Skin epidermis (tissue), 12 donors: ENCODE results near the gene DUSP16.
A peak's percentile ranks its signal among the peaks of the same experiment; 100 is the strongest.
"Not testable (repeated sequence)": the region's sequence is repeated elsewhere in the genome, so short reads cannot be mapped to it uniquely, and the experiment has no call there.

Experiments used
- H3K27ac ChIP-seq, 21 experiments: fragments of 200-600 bp; sonication (generic) in 11 of 21; one replicate each; pipeline ENCODE4 v1.5.0; 2020; ENCODE audit warnings: mild to moderate bottlenecking in 3 of 21, inconsistent platforms in 2 of 21, moderate library complexity in 2 of 21
- H3K4me3 ChIP-seq, 7 experiments: fragments of 200-600 bp; sonication (generic) in 2 of 7; one replicate each; pipeline ENCODE4 v1.5.0; 2020; ENCODE audit warnings: inconsistent platforms in 2 of 7, mild to moderate bottlenecking in 2 of 7, moderate library complexity in 1 of 7

Gene DUSP16, protein sequence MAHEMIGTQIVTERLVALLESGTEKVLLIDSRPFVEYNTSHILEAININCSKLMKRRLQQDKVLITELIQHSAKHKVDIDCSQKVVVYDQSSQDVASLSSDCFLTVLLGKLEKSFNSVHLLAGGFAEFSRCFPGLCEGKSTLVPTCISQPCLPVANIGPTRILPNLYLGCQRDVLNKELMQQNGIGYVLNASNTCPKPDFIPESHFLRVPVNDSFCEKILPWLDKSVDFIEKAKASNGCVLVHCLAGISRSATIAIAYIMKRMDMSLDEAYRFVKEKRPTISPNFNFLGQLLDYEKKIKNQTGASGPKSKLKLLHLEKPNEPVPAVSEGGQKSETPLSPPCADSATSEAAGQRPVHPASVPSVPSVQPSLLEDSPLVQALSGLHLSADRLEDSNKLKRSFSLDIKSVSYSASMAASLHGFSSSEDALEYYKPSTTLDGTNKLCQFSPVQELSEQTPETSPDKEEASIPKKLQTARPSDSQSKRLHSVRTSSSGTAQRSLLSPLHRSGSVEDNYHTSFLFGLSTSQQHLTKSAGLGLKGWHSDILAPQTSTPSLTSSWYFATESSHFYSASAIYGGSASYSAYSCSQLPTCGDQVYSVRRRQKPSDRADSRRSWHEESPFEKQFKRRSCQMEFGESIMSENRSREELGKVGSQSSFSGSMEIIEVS

DNA sequence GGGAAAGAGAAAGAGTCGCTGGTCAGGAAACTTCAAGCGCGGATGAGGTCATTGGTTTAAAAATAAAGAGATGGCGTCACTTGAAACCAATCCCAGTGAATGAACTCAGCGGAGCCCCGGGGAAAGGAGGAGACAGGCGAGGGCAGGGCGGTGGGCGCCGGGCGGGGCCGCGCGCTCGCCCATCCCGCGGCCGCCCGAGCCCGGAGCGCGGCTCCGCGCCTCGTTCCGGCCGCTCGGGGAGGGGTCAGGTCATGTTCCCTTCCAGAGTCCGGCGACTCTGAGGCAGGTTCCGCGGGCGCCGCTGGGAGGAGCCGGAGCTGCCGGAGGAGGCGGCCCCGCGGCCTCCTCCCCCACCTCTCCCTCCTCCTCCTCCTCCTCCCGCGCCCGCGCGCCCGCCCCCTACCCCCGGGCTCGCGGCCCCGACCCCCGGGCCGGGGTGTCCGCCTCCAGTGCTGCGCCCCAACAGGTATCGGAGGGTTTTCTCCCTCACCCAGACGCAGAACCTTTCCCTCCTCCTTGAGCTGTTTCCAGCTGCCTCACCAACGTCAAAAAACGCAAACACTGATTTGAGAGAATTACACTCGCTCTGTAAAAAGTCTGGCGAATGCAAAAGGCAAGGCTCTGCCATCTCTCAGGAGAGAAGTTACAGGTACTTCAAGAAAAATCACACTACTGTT lies at the start of gene DUSP16:
Gene DUSP16 (minus strand): TSS at position 279 of the 677 bp plus-strand sequence. CDS start 41,765 bp downstream, outside the sequence.
- Histone ChIP-seq H3K4me3 (peak within 1 kb of the TSS; percentile 50 to 90 (median 73)), H3K27ac (peak within 1 kb of the TSS; percentile 89 to 100 (median 100))

DNA sequence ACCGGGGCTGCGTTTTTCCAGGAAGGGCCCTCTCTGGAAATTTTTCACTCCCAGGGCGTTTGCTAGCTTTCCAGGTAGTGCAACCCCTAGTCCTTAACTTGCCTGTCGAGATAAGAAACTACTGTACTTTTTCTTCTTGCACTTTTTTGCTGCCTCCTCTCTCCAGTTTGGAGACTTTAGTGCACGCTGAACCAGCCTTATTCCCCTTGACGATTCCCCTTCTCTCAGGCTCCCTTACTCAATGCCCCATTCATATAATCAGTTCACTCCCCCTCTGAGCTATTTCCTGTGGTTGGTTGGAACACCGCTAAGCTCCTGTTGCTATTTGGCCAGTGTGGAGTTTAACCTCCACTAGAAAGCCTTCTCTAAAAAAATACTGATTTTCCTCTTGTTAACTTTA lies 49.7 kb upstream of the DUSP16 start:
- H3K4me3 ChIP-seq = peak overlapping the region; percentile 52 to 89 (median 75)
- peak overlapping the region; percentile 82 to 98 (median 95) for H3K27ac ChIP-seq

DNA sequence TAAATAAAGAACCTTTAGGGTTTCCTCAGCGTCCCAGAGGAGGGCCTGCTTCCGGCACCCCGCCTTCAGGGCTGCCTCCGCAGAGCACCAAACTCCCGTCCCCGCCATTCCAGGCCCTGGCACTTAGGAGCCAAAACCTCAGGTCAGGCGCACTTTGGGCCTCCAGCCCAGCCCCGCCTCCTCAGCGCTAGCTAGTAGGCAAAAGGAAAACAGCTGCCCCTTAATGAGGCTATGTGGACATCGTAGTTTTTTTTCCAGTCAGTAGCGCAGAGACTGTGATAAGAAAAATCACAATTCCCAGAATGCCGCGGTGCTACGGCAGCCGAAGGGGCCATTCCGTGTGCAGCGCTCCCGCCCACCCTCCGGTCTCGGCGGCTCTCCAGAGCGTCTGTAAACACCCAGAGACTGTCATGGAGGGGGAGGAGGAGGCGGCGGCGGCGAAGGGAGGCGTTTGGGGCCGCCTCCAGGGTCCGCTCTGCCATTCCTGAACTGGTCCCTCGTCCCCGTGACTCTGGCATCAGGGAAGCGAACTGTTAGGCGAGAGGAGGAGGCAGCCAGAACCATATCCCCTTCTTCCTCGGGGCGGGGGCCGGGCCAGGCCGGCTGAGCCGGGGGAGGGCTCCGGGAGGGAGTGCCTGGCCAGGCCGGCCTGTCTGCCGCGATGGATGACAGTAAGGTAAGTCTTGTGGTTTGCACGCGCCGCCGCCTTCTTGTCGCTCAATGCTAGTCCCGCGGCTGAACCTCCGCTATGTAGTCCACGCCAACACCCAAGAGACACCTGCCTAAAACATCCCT lies 49.0 kb upstream of the DUSP16 start, which contains the start of gene CREBL2:
Gene CREBL2 (plus strand): TSS at position 365 of the 795 bp plus-strand sequence. CDS start 297 bp downstream, at position 662.
- Histone ChIP-seq H3K27ac (peak within 1 kb of the TSS; percentile 82 to 98 (median 95)), H3K4me3 (peak within 1 kb of the TSS; percentile 52 to 89 (median 75))

DNA sequence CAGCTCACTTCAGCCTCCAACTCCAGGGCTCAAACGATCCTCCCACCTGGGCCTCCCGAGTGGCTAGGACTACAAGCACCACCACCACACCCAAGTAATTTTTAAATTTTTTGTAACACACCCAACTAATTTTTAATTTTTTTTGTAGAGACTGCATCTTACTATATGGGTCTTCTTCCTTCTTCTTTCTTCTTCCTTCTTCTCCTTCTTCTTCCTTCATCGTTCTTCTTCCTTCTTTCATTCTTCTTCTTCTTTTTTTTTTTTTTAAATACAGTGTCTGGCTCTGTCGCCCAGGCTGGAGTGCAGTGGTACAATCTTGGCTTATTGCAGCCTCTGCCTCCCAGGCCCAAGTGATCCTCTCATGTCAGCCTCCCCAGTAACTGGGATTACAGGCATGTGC lies 48.0 kb upstream of the DUSP16 start:
- Histone ChIP-seq H3K27ac (peak overlapping the region in 20 of 21 experiments; percentile 82 to 98 (median 95)), H3K4me3 (peak overlapping the region in 3 of 7 experiments; percentile 52 to 89 (median 75))

DNA sequence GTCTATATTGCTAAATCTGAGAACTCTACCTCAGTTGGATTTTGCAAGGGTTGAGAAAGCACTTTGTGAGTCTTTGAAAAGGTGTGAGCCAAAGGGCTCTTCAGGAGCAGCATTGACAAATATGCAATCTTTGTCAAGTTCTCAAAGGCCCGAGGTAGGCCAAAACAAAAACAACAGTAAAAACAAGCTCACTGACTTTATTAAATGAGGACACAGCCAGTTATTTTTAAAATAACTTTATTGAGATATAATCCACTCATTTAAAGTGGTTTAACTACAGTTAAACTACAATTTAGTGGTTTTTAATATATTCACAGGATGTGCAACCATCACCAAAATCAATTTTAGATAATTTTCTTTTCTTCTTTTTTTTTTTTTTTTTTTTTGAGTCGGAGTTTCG lies 47.0 kb upstream of the DUSP16 start:
- H3K4me3 ChIP-seq = no peak overlapping the region
- no peak overlapping the region for H3K27ac ChIP-seq

DNA sequence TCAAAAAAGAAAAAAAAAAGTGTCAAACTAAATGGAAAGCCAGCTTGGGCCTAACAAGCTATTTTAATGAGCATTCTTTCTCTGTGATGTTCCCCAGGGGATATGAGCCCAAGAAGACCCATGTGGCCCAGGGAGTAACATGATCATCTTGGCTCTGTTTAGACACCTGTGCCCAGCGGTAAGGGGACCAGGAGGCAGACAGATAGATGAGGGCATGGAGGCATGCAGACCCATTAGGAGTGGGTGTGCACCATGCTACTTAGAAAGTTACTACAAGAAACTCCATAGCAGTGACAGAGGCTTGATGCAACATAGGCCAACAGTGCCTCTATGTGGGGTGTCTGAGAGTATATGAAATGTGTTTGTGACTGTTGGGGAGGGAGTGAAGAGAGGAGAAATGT lies 45.9 kb upstream of the DUSP16 start:
- peak overlapping the region in 3 of 21 experiments; percentile 36 to 75 (median 44) for H3K27ac ChIP-seq
- no peak overlapping the region for H3K4me3 ChIP-seq

DNA sequence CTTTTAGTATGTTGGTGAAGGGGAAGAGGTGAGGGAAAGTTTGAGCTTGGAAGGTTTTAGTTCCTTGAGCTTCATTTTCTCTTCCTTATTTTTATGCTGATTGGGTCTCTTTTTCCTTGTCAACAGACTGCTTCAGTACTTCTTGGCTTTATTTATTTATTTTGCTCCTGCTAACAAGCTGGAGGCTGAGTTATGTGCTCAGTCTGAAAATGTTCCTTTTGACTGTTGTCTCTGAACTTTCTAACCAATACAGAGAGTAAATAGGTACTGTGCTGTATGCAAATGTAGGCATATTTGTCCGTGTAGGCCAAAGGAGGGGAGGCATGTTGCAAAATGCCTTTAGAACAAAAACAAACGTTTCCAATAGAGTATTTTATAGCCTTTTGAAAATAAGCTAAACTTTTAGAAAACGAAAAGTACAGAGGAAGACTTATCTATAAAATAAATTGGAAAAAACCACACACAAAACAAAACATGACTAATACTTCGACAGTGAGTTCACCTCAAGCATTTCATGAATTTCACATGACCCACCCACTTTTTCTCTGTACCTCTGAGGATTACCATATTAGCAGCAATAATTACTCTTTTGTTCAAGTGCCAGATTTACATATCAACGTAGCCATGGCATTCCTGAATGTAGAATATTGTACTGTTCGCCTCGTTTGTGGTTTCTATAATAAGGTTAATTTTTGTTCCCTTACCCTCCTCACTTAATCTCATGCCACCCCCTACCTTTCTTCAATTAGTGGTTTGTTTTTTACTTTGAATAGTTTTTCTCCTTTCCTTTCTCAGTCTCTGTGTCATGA lies 44.3 kb upstream of the DUSP16 start:
- H3K4me3 ChIP-seq = no peak overlapping the region
- H3K27ac ChIP-seq = peak overlapping the region in 17 of 21 experiments; percentile 8 to 75 (median 61)

DNA sequence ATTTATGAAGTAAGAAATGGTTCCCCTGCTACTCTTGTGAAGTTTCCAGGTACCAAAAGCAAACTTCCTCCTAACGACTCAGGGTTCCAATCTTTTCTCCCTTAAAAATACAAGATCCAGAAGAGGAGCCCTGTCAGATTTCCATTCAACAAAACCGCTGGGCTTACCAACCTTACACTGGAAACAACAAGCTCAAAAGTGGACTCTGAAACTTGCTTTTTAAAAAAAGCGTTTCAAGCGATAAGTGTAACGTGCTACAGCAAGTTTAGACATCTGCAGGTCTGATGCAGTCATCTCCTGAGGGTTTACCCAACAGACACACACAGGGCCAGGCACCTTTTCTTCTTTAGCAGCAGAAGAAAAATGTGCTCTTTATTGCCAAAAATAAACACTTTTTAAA lies 42.1 kb upstream of the DUSP16 start:
- H3K27ac ChIP-seq = peak overlapping the region in 12 of 21 experiments; percentile 9 to 74 (median 44)
- H3K4me3 ChIP-seq = no peak overlapping the region

DNA sequence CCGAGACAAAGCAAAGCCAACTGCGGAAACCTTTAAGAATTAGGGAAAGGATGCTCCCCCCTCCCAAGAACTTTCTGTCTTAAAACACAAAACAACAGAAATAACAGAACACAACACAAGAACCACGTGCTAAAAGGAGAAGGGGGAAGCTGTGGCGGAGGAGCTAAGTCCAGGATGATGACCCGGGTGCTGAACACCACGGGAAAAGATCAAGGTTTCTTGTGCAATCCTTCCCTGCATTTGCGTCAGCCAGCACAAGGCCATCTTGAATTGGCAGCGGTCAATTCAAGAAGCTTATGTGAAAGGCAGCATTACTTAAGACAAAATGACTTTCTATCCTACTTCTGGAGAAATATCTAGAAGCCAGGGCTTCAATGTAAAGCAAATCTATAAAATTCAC lies 38.0 kb upstream of the DUSP16 start:
- Histone ChIP-seq H3K27ac (peak overlapping the region in 4 of 21 experiments; percentile 1 to 15 (median 4)), H3K4me3 (no peak overlapping the region)

DNA sequence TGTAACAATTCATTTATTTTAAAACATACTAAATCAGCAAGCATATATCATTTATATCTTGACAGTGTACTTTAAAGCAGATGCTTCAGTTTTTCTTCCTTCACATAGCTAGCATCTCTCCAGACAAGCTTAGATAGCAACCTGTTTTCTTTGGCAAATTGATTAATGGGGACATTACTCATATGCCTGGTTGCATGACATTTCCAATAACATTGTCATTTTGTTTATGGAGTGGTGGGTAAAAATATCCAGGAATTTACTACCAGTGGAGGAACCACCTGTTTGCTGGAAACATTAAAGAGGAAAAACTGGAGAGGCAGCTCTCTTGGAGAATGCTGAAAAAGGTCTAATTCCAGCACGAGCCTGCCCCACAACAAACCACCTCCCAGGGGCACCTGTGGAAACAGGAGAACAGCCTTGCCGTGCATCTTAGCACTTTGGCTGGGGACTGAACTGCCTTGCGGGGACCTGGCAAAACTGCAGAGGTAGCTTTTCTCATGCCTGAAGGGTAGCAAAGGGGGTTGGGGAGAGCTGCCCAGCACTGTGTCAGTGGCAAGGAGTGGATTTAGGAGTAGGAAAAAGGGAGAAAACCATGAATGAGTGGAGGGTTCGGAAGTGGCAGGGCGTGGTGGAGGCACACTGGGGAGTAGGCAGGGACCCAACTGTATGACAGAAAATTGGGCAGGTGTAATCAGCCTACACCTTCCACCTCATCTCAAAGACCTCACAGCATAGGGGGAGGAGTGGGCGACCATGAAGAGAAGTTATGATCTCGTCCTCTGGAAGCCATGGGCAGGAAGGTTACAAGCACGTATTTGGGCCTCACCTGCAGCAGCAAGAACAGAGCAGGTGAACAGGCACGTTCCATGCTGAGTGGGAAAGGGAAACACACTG lies 37.3 kb upstream of the DUSP16 start:
- Histone ChIP-seq H3K27ac (peak overlapping the region in 6 of 21 experiments; percentile 1 to 58 (median 16)), H3K4me3 (no peak overlapping the region)

DNA sequence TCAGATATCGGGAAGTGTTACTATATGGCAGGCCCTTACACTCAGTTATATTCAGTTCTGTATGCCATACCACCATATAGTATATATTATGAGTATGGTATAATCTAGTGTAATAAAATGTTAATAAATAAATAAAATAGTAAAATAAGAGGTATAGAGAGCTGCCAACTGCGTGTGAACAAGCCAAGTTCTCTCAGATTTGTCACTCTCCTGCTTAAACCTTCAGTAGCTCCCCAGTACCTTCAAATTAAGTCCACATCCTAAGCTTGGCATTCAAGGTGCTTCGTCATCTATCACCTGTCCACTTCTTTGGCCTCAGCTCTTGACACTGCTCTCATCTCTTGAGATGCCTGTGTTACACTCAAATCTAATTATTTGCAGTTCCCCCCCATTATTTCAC lies 36.2 kb upstream of the DUSP16 start:
- H3K27ac ChIP-seq = no peak overlapping the region

DNA sequence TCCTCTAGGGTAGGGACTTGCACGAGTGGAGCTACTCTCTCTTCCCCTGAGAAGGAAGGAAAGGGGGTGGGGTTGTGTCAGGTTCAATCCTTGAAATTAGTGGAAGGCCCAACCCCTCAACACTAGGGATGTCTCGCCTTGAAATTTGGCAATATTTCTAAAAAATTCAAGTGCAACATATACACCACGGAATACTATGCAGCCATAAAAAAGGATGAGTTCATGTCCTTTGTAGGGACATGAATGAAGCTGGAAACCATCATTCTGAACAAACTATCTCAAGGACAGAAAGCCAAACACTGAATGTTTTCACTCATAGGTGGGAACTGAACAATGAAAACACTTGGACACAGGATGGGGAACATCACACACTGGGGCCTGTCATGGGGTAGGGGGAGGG lies 33.9 kb upstream of the DUSP16 start:
- H3K27ac ChIP-seq, H3K4me3 ChIP-seq: not testable (repeated sequence)

More for the DNA sequence above, 36.2 kb upstream of the DUSP16 start:
- no peak overlapping the region for H3K4me3 ChIP-seq

DNA sequence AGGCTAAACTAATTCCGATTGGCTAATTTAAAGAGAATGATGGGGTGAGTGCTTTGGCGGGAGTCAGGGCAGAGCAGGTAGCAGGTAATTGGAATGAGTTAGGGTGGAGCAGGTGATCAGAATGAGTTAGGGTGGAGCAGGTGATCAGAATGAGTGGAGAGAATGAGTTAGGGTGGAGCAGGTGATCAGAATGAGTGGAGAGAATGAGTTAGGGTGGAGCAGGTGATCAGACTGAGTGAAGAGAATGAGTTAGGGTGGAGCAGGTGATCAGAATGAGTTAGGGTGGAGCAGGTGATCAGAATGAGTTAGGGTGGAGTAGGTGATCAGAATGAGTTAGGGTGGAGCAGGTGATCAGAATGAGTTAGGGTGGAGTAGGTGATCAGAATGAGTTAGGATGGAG lies 33.3 kb upstream of the DUSP16 start:
- not testable (repeated sequence) for H3K27ac ChIP-seq, H3K4me3 ChIP-seq

DNA sequence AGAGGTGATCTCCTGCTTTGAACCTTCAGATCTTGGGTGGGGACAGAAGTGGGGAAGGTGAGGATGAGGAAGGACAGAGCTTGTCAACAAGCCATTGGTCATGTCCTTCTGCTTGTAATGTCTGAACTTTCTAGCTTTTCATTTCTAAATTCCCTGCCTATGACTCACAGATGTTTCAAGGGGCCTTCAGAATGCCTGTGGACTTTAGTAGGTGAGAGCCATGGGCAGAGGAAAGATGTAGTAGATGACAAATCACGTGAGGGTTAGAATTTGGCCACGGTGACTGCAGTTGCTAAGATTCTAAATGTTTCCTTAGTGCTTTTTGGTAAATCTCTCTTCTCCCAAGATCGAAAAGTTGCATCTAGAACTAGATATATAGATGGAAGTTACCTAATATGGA lies 30.3 kb upstream of the DUSP16 start:
- no peak overlapping the region for H3K4me3 ChIP-seq
- no peak overlapping the region for H3K27ac ChIP-seq

DNA sequence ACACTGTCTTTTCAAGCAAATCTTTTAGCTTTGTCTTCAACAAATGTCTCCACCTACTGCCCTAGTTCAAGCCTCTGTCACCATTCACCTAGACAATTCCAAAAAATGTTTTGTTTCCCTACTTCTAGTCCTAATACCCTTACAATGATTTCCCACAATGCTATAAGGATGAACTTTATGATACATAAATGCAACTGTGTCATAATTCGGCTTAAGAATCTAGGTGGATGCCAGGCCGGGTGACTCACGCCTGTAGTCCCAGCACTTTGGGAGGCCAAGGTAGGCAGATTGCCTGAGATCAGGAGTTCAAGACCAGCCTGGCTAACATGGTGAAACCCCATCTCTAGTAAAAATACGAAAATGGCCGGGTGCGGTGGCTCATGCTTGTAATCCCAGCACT lies 28.3 kb upstream of the DUSP16 start:
- no peak overlapping the region for H3K4me3 ChIP-seq

DNA sequence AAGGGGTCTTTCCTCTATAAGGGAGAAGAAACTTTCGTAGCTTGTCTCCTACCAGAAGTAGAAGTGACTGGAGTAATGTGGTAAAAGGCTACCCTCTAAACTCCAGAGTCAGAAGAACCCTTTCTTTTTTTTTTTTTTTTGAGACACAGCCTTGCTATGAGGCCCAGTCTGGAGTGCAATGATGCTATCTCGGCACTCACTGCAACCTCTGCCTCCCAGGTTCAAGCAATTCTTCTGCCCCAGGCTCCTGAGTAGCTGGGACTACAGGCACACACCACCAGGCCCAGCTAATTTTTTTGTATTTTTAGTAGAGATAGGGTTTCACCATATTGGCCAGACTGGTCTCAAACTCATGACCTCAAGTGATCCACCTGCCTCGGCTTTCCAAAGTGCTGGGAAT lies 25.8 kb upstream of the DUSP16 start:
- not testable (repeated sequence) for H3K4me3 ChIP-seq
- H3K27ac ChIP-seq = peak overlapping the region in 1 of 21 experiments; percentile 58

More for the DNA sequence above, 28.3 kb upstream of the DUSP16 start:
- no peak overlapping the region for H3K27ac ChIP-seq

DNA sequence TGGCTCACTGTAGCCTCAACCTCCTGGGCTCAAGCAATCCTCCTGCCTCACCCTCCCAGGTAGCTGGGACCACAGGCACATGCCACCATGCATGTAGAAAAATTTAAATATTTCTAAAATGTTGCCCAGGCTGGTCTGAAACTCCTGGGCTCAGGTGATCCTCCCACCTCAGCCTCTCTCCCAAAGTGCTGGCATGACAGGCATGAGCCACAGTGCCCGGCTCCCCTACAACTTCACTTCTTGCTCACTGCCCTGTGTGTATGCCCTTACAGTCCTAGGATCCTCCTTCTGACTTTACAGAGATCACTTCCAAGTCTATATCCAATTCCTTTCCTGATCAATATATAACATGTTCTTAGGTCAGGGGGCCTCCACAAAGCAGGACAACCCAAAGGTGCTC lies 25.2 kb upstream of the DUSP16 start:
- Histone ChIP-seq H3K27ac (peak overlapping the region in 6 of 21 experiments; percentile 36 to 68 (median 49)), H3K4me3 (no peak overlapping the region)
